GM20431 (cell line): Measurements from ENCODE around the gene ZNF32.

Source experiments
- in situ Hi-C: fragments of 300-500 bp; cut with MseI, MboI; formaldehyde crosslinking; loops from one replicate; pipeline ENCODE4 v1.15.0; 2020; ENCODE audit warnings: low sequenced_read_pairs; ENCODE audit not compliant: unreplicated experiment

Gene ZNF32

DNA sequence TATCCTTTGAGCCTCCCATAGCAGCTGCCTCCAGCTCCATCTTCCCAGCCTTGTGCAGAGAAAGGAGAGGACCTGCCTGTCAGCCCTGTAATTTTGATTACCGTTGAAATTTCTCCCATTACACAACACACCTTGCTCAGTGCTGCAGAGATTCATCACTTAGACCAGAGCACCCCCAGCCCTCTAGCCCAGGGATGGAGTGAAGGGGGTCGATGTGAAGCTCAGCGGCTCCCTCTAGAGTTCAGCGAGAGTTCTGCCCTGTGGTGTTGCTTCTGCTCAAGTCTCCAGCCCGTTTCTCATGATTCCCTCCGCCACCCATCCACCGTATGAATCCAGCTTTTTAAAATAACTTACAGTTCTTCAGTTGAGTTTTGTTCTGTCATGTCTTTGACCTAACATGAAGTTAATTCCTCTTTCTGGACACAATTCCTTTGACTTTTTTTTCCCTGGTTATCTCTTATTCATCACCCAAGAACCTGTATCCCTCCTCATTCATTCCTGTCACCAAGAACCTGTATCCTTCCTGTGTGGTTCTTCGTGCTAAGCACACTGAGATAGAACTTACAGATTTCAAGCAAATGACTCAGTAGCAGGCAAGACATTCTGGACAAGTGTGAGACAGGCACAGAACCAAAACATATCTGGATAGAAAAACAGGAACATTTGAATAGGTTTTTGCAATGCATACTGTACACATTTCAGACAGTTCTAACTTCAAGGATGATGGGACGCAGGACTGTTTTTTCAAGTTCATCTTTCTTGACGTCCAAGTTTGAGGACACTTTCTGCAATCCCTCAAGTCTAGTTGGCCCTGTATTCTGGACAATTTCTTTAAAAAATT, 35.0 kb upstream of the ZNF32 start:
- in situ Hi-C loops, result loop anchor here (25.0 kb wide), 2 partner anchors 354 to 704 kb away; partner anchors contain the start of gene CXCL12

DNA sequence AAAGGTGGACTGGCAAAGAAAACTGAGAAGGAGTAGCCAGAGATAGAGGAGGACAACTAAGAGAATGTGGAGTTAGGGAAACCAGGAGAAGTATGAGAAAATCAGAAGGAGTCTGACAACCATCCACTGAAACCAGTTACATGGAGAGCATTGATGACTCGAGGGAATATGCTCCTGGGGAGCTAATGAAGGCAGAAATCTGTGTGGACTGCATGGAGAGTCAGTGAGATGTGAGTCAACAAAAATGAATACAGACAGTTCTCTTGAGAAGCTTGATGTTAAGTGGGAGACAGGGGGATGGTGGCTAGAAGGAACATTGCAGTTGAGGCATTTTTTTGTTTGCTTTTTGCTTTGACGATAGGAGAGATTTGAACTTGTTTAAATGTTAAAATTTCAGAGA, 34.3 kb upstream of the ZNF32 start:
- in situ Hi-C loops, result loop anchor here (25.0 kb wide), 2 partner anchors 354 to 704 kb away; partner anchors contain the start of gene CXCL12

DNA sequence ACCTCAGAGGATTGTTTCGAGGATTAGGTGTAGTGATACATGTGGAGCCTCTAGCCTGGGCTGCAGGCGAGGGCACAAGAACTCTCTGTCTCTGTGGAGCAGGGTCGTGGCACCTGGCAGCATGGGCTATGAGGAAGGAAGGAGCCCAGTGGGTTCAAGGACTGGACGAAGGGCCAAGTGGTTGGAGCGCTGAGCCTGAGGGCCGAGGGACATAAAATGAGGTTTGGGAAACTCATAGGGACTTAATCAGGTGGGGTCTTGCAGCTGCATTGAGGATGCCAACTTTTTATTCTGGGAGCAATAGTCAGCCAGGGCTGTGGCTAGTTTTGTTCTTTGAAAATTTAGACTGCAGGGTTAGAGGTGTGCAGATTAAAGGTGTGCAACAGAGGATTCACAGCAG, 33.0 kb upstream of the ZNF32 start:
- in situ Hi-C loops, result loop anchor here (25.0 kb wide), 2 partner anchors 356 to 706 kb away; partner anchors contain the start of gene CXCL12

DNA sequence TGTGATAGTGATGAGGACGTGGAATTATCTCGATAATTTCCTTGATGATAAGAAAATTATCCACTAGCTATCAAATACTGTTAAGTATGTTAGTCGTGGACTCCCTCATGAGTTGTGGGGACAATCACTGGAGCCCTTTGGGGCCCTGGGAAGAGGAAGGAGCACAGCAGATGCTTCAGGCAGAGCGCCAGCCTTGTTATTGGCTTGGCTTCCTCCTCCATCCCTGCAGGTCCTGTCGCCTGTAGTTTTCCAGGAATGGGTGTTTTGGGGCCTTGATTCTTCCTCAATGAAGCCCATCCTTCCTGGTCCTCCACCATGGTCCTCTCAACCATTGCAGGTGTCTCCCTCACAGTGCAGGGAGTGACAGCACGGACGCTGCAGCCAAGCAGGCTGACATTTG, 32.5 kb upstream of the ZNF32 start:
- in situ Hi-C loops, result loop anchor here (25.0 kb wide), 2 partner anchors 356 to 706 kb away; partner anchors contain the start of gene CXCL12

DNA sequence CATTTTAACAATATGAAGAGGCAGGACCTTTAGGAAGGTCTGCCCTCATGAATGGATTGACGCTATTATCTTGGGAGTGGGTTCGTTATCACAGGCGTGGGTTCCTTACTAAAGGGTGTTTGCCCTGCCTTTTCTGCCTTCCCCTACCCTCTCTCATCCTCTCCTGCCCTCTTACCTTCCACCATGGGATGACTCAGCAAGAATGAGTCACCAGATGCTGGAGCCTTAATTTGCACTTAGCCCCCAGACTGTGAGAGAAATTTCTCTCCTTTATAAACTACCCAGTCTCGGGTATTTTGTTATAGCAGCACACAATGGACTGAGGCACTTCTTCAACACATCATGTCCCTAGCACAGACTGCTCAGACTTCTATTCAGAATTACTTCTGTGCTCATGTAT, 31.4 kb upstream of the ZNF32 start:
- in situ Hi-C loops, result loop anchor here (25.0 kb wide), 2 partner anchors 357 to 707 kb away; partner anchors contain the start of gene CXCL12

DNA sequence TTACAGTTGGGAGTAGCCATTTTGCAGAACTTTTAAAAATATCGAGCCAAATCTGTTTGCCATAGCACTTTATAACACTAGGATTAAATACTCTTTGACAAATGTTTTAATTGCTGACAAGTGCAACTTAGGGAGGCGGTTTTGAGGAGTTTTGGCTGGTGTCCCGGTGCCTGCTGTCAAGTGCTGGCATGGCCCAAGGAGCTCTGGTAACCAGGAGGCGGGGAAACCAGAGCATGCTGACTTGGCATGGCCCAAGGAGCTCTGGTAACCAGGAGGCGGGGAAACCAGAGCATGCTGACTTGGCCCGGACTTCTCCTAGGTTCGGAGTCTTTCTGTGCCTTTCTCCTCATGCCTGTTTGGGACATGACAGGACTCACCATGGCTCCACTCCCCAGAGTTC, 30.8 kb upstream of the ZNF32 start:
- in situ Hi-C loops, result loop anchor here (10.0 to 25.0 kb wide), 3 partner anchors 358 to 1185 kb away; partner anchors contain the start of gene CXCL12

DNA sequence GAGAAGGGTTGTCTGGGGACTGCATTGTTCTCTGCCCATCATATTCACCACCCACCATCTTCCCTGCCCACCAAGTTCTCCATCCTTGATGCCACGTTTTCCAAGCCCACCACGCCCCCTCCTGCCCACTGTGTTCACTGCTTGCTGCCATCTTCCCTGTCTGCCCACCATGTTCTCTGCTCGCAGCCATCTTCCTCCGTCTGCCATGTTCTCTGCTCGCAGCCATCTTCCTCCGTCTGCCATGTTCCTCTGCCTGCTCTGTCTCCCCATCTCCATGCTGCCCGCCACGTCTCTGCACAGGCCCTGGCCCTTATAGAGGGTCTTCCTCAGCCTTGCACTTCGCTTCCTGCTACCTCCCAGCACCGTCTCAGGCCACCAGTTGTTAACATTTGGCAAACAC, 30.0 kb upstream of the ZNF32 start:
- in situ Hi-C loops, result loop anchor here (10.0 to 25.0 kb wide), 3 partner anchors 359 to 1186 kb away; partner anchors contain the start of gene CXCL12

DNA sequence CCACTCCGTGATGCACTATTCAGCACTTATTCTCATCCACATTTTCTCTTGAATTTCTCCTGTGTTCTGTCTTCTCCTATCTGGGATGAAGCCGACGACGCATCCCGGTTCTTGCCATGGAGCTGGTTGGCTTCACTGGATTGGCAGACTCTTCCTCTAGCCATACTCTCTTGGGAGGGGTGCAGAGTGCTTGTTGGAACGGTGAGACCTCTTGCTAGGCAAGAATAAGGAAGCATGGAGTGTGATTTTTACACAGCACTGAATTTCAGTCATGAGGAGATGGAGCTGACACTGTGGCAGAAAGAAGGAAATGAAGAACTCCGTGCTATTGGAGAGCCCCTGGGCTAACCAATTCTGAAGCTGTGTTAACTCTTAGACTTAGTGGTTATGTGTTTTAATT, 28.2 kb upstream of the ZNF32 start:
- in situ Hi-C loops, result loop anchor here (10.0 to 25.0 kb wide), 3 partner anchors 360 to 1188 kb away; partner anchors contain the start of gene CXCL12

DNA sequence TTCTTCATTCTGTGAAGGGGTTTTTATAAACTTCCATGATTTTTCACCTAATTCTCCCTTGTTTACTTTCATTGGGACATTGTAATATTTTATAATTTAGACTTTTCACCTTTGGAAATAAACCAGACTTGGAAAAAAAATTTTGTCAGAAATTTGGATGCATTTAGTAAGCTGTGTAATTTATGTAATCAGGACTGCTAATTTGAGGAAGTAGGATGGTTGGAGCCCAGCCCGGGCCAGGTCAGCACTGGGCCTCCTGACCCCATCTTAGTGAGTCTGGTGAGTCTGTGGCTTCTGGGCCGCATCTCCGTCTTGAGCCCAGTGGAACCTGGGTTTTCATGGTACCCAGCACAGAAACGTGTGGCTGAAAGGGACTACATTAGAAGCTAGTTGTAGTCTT, 27.6 kb upstream of the ZNF32 start:
- in situ Hi-C loops, result loop anchor here (10.0 to 25.0 kb wide), 3 partner anchors 361 to 1188 kb away; partner anchors contain the start of gene CXCL12

DNA sequence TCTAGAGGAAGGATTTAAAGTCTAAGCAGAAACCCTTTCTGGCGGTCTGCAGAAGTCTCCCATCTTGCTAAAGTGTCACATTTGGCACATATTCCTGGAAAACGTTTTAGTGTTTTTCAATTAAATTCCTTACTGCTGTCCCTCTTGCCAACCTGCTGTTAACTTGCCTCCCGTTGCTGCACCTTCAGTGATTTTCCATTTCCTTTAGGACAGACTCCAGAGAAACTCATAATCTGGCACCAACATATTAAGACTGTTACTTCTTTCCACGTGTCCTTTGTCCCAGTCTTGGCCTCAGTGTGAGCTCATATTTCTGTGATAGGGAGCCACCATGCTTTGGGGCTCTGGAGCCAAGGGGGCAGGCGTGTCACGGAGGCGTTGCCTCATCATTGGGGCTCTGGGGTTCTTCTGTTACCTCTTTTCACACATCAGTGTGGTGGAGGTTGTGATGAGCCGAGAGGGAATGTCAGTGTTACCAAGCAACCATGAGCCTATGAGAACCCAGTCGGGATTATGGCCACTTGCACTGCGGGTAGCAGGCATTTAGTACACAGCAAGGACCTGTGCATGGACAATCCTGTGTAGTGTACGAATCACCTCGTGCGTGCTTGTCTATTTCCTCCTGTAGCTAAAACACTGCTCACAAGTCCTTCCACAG, 26.0 kb upstream of the ZNF32 start:
- in situ Hi-C loops, result loop anchor here (10.0 to 25.0 kb wide), 3 partner anchors 363 to 1190 kb away; partner anchors contain the start of gene CXCL12

DNA sequence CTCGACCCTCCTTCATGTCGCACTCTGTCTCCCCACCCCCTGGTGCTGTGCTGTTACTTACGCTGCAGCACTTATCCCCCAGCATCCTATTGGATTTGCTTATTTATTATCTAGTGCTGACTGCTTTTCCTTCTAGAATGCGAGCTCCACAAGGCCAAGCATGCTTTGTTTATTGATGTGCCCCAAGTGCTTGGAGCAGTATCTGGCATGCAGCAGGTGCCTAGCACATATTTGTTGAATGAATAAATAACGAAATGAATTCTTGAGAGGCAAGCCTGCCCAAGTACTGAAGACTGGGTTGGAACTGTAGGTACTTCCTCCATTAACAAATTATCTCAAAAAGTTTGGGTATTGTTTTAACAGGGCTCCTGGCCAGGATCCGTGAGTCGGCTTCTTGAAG, 24.8 kb upstream of the ZNF32 start:
- in situ Hi-C loops, result loop anchor here (10.0 kb wide), 1 partner anchor 1191 kb away; no protein-coding TSS in a partner anchor

DNA sequence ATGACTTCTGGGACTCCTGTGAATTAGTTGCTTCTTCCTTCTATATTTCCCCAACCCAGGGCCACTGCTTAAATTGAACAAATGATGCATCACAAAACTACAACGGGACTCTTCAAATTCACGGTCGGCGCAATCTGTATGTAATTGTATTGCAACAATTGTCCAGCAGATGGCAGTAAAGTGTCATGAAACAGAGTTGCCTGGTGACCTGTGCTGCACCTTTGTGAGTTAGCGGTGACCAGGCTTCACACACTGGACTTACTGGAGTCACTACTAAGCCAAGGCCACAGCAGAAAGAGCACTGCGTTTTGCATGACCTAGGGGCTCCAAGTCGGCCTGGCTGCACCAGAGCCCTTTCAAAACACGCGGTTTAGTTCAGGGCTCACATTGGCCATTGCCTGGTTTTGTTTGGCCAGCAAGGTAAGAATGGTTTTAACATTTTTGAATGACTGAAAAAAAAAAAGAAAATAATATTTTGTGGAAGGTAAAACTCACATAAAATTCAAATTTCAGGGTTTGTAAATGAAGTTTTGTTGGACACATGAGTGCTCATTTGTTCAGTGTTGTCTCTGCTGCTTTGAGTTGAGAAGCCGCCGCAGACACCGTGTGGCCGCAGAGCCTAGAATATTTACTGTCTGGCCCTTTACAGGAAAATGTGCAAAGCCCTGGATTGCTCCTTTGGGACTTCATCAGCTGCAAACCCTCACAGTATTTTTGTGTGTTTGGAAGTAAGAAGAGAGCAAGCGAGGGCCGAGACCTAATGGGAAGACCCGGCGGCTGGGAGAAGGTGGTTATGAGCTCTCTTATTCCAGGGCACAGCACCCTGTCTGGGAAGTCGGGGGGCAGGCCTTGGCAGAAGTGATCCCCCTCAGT, 23.2 kb upstream of the ZNF32 start:
- in situ Hi-C loops, result loop anchor here (10.0 kb wide), 1 partner anchor 1193 kb away; no protein-coding TSS in a partner anchor

DNA sequence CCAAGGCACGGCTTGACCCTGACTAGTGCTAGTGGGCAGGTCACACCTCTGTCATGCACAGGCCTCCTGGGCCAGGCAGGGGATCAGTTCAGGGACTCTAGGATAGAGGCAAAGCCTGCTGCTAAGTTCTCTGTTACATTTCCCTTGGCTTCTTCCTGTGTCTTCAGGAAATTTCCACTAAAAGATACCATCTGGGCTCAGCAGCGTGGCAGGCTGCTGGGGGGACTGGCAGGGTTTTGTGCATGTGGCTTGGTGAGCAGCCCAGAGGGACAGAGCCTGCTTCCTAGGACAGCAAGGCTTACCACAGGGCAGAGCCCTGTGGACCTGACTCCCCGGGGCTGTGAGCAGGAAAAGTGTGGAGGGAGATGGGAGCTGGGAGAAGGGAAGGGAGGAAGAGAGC, 20.7 kb upstream of the ZNF32 start:
- in situ Hi-C loops, result no loop called here

DNA sequence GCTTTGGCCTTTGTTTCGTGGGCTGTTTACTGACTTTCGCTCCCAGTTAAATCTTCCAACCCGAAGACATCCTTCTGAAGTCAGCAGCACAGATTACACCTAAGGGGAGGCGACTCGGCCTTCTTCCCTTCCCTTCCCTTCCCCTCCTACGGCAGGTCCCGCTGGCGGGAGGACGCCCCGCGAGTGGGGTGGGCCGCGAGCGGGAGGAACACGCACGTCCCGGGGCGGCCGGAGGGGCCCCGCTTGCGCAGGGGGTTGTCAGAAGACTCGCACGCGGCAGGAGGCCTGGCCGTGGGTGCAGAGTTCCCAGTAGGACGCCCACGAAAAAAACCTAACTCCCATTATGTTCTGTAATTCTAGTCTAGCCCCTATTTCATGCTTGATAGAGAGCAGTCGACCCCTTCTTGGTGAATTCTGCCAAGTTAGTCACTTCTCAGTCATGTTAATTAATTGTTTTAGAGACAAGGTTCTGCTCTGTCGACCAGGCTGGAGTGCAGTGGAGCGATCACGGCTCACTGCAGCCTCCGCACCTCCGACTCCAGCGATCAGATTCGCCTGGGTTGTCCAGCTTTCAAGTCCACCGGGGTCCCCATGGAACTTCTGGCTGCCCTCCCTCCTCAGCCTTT, 19.2 kb upstream of the ZNF32 start:
- in situ Hi-C loops, result no loop called here

DNA sequence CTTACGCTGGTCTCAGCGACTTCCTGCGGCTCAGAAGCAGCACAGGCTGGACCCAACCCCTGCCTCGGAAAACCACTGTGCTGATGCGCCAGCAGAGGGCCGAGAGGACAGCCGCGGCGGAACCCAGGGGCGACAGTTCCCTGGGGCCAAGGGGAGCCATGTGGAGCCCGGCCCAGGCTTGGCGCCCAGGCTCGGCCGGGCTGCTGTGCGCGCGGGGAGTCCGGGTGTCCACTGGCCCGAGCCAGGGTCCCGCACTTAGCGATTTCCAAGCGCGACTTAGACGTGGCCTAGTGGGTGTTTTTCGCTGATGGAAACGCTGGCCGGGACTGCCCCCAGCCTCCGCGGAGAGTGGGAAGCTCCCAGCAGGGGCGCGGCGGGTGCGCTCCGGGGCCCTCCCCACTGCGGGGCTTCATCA, 18.6 kb upstream of the ZNF32 start:
- in situ Hi-C loops, result no loop called here

DNA sequence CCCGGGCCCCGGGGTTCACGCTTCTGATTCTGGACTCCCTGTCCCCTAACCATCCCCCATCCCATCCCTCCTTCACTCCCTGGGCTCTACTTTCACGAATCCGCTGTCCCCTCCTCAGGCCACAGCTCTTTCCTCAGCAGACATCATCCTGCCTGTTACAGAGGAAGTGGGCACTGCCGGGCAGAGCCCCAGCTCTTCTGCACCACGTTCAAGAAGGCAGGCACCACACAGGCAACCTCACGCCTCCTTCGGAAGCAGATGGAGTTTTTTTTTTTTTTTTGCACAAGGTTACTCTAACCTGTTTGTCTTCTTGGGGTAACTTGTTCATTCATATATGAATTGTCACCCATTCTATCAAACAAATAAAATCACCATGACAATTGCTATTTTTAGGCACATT, 17.9 kb upstream of the ZNF32 start:
- in situ Hi-C loops, result no loop called here

DNA sequence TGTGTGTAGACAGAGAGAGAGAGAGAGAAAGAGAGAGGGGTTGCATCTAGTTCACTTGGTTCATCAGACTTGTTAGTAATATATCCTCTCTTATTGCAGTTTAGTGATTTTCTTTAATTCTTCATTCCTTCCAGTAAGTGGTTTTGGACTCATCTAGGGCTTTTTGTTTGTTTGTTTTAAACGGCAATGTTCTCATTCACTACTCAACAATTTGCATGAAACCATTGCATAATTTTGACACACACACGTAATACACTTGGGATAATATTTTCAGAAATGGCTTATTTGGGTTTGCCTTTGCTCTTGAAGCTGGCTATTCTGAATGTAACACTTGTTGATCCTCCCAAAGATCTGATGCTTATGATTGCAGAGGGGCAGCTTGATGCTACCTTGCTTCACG, 16.4 kb upstream of the ZNF32 start:
- in situ Hi-C loops, result no loop called here

DNA sequence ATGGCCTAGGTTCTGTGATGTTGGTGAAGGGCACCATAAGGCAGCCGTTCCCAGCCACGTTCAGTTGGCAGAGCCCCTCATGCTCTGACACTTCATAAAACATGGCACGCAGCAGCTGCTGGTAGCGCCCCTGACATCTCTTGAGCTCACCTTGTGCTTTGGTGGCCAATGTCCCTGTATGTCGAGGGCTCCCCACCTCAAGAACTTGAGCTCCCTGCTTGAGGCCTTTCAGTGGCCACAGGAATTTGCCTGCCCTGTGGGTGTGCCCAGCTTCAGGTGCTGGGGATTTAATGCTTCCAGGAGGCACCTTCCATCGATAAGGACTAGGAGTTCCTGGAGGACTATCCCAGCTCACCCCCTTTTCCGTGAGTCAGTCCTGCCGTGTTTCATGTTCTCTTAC, 9.5 kb upstream of the ZNF32 start:
- in situ Hi-C loops, result no loop called here

DNA sequence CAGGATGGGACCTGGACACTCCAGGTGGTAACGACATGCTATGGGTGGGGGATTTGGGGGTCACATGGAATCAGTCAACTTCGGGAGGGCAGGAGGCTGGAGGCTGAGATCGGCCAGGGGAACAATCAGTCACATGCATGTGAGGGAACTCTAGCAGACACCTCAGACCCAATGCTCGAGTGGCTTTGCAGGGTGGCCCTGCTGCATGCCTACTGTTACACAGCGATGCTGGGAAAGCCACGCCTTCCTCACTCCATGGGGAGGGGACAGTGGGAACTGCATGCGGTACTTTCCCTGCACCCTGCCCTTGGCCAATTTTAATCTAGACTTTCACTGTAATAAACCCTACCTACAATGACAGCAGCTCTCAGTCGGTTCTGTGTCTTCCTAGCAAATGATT, 6.6 kb upstream of the ZNF32 start:
- in situ Hi-C loops, result no loop called here
